GM18909 (cell line): Measurements from ENCODE around the gene GRM1.

ENCODE experiments used
- ATAC-seq: cut with Tn5 transposase; IDR thresholded peaks from one replicate; pipeline ENCODE4 v1.9.1; 2021; ENCODE audit warnings: mild to moderate bottlenecking; ENCODE audit not compliant: unreplicated experiment, poor library complexity

The GRM1 gene

DNA sequence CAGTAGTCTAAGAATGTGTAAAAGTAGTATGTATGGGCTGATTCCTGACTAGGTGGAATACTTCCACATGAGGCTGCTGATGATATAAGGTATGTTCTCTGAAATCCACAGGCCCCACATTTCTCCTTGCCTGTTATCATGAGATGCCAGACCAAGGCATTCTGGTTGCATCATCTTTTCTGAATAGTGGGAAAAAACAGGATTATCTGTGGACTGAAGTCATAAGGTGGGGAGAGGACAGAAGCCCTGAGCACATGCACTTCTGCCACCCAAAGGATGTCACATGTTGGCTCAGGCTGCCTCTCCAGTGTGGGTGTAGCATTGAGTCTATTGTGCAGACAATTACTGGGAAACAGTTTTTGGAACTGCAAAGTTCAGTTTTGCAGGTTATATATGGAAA, 330.3 kb downstream of the GRM1 start:
- ATAC-seq = no peak

DNA sequence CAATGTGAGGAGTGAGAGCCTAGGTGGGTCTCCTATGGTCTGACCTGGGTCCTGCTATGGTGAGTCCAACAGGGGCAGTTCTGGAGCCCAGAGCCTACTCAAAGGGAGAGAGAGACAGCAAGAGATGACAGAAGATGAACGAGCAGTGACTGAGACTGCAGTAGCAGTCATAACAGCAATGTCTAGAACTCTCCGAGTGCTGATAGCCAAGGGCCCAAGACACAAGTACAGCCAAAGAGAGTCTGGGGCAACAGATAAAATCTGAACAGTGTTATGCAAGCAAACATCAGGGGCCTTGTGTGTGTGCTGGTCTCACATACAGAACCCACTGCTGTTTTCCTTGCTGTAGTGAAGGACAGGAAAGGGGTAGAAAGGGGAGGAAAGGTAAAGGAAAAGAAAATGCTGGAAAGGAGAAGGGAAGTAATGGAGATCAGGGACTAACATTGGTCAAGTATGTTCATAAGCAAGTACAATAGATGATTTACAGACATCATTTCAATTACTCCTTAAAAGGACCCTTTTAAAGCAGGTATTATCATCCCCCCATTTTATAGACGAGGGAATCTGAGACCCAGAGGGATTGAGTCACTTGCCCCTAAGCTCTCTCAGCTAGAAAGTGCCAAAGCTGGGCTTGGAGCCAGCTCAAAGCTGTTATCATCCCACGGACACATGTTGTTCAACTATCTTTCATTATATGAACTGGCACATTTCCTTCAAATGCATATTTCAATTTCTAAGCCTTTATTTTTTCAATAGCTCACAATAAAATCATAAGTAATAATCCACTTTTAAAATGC, 332.5 kb downstream of the GRM1 start:
- ATAC-seq = no peak

DNA sequence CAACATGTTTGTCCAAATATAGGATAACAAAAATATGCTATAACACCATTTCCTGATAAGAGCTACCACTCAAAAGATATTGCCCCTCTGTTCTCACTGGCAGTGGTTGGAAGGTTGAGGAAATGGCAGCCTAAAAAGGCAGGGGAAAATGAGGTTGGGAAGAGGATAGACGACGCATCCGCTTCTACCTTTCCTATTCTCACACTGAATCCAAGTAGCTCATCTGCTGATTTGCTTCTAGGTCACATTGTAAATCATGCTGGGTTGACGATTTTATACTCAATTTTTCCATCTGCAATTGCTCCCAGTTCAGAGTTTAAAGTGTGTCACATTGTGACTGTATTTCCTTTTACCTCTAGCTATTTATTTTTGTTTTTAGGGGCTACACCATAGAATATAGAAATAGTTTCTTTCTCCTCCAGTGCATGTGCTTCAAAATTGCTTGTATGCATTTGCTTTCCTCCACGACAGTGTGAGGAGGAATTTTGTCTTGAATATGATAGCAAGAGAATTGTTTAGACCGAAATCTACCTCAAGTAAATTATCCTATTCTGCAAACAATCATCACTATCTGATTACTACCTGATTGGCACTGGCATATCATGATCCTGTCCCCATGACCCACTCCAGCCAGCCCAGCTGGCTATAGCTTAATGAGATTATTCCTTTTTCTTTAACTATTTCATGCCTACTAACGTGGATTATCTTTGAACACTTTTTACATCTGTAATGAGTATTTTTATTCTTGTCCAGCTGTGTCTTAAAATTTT, 335.2 kb downstream of the GRM1 start:
- no peak for ATAC-seq

DNA sequence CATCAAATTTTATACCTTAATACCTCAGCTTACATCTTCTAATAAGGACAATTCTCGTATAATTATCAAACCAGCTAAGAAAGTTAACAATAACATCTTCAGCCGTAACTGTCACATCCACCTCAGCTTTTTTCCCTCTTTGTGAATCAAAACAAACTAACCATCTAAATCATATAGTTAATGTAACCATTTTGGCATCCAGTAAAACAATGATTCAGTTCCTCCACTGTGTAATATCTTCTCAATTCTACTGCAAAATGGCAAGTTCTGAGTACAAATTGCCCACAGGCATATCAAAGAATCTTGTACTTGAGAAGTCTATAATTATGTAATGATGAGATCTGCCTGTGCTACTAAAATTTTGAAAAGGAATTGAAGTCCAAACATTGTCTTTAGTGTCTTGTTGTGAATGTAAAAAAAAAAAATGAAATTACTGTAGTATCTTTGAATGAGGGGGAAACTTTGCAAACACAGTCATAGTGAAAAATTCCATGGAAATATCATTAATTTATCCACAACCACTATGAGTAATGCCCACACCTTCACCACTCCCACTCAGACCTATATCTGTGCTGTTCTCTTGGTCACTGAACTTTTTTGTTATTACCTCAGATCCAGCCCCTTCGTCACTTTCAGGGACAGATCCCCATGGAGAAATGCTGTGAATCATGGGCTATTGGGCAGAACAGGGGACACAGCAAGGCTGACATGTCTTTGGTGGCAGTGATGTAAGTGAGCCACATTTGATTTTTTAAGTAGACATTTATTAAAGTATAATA, 336.1 kb downstream of the GRM1 start:
- ATAC-seq = no peak

DNA sequence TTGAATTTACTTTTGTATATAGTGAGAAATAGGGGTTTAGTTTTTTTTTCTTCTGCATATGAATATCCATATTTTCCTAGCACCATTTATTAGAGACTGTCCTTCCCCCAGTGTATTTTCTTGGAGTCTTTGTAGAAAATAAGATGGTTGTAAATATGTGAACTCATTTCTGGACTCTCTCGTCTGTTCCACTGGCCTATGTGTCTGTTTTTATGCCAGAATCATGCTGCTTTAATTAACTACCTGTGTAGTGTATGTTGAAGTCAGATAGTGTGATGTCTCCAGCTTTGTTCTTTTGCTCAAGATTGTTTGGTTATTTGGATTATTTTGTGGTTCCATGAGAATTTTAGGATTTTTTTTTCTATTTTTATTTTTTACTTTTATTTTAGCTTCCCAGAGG, 338.2 kb downstream of the GRM1 start:
- no peak for ATAC-seq

DNA sequence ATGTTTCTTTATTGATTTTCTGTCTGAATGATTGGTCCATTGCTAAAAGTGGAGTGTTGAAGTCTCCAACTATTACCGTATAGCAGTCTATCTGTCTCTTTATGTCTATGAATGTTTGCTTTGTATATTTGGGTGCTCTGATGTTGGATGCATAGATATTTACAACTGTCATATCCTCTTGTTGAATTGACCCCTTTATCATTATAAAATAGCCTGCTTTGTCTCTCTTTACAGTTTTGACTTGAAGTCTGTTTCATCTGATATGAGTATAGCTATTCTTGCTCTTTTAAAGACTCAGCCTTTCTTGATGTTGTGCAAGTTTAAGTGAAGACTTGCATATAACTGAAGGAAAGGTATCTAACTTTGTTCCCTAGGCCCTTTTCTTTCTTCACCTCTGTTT, 341.0 kb downstream of the GRM1 start:
- ATAC-seq = no peak

DNA sequence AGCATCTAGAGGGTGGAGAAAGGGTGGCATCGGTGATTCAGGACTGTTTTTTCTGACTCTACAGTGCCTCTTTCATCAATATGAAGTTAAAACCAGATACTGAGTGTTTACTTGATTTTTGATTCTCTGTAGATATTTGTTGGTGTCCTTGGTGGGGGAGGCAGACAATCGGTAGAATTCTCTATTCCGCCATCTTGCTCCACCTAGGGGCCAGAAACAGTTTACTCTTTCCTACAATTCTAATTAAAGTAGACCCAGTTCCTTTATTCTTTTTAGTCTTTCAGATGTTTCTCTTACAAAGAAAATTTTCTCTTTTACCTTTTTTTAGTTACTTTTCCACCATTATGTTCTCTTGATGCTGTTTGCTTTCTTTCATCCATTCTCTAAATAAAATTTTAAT, 352.6 kb downstream of the GRM1 start:
- ATAC-seq = no peak

DNA sequence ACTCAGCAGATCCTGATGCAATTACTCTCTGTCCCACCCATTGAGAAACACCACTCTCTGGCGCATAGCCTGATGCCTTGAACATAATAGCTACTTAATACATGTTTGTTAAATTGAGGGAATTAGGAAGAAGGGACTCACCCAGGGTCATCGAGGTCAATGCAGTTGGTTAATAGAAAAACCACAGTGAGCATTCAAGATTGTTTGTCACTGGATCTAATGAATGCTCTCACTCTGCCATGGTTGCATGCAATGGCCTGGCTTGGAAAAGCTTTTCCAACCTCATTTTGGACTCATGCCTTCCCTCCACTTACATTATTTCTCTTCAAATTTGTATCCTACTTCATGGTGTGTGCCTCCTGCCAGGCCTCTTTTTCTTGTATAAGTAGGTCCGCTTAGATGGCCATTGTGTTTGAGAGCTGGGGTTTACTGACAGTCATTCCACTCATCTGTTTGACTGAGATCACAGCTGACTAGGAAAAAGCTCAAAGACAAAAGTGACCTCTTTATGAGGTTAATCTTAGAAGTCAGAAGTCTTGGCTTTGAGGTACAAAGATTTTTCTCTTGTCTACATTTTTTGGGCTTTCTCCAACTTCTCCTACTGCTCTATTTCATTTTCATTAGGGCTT, 360.0 kb downstream of the GRM1 start:
- ATAC-seq = no peak

DNA sequence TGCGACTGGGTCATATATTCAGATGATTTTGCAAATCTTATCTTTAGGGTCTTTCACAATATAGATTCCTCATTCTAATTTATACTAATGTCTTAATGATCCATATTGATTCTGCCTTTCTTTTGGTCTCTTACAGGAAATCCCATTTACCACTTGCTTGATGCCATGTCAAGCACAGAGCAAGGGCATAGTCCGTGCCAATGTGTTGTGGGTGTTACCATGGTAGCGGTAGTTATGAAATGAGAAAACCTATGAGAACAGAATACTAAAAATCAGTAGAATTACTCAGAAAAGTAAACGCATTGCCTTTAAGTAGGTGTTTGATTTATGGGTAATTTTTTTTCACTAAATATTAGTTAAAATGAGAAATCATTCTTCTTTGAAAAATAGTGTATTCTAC, 360.9 kb downstream of the GRM1 start:
- no peak for ATAC-seq

DNA sequence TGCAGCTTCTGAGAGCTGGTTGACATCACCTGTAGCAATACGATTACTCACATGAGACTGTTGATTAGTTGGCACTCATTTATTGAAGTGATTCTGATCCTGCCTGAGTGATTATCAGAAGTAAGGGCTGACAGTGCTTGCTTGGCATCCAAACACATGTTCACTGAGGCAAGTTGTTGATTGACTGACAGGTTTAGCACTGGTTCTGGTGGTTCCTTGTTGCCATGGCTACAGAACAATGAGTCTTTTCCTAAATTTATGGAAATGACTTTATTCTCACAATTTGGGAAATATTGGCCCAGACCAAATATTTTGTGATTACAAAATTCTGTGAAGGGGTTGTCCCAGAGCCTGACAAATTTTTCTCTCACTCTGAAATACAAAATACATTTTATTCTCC, 368.8 kb downstream of the GRM1 start:
- ATAC-seq = no peak

DNA sequence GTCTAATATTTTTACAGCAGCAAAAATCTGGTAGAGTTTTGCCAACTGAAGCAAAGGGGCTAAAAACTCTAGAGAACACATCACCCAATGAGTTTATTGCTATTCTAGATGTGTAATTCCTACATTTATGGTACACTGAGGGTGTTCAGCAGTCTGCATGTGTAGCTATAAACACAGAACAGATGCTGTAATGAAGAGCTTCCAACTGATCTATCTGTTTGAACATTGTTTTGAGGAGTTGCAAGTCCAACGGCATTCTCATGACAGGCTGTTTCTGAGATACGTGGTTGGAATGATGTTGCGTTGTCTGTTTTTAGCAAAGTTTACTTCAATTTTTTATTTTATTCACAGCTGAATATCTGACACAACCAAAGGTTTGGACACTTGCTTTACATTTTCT, 373.6 kb downstream of the GRM1 start:
- ATAC-seq = no peak

DNA sequence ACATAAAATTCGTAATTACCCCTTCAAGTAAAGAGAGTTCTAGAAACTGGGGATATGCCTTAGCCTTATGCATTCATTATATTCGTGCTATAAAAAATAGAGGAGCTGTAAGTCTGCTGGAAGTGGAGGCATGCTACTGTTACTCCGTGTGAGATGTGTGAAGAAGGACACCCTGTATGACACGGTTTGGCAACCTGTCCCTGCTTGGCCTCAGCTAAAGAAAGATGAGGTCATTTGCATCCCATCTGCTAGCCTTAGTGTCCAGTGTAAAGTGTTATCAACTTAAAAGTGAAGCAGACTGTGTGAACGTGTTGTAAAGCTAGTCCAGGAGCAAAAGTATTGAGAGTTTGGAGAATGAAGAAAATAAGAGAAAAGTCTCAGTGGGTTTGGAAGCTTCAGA, 379.7 kb downstream of the GRM1 start:
- no peak for ATAC-seq

DNA sequence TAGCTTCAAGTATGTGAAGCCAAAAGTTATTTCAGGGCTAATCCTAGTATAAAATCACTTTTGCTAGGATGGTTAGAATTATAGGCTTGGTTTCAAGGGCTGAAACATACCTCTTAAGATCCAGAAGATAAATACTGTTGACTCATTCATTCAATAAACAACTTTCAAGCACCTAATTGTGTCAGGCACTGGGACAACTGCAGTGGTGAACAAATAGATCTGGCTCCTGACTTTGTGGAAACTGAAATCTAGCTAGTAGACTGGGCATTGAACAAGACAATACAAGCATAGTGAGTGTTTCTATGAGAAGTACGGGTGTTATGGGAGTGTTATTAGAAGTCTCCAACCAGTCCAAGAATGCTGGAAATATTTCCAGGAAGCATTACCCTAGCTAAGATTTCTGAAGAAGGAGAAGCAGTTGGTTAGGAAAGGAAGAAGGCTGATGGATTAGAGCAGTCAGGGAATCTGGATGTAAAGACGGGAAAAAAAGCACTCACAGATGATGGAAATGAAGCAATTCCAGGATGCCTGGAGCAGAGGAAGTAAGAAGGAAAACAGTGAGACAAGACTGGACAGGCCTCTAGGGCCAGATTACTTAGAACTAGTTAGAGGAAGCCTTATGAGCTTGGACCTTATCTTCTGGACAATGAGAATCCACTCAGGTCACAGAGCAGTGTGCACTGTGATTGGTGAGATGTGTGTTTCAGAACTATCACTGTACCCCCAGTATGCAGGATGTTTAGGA, 382.2 kb downstream of the GRM1 start:
- no peak for ATAC-seq

DNA sequence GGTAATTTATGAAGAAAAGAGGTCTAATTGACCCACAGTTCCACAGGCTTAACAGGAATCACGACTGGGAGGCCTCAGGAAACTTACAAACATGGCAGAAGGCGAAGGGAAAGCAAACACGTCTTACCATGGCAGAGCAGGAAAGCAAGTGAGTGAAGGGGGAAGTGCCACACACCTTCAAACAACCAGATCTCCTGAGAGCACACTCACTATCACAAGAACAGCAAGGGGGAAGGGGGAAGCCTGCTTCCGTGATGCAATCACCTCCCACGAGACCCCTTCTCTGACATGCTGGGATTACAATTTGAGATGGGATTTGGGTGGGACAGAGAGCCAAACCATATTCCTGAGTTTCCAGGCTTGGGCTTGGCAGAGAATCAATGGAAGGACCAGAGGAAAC, 390.7 kb downstream of the GRM1 start:
- ATAC-seq = no peak

DNA sequence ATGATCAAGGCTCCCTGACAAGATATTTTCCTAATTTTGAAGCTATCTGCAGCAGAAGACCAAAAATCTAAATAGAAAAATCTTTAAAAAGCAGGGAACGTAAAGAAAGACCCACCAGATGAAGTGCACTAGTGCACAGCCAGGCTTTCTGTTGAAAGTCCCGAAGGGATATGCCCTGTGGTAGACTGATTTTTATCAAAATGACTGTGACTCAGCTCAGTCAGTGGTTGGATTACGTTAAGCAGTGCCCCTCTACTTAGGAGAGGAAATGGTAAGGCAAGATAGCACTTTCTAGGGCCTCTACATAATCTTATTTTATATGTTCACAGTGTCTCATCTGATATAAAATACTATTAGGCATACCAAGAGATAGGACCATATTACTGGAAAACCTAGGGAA, 391.4 kb downstream of the GRM1 start:
- ATAC-seq = no peak

DNA sequence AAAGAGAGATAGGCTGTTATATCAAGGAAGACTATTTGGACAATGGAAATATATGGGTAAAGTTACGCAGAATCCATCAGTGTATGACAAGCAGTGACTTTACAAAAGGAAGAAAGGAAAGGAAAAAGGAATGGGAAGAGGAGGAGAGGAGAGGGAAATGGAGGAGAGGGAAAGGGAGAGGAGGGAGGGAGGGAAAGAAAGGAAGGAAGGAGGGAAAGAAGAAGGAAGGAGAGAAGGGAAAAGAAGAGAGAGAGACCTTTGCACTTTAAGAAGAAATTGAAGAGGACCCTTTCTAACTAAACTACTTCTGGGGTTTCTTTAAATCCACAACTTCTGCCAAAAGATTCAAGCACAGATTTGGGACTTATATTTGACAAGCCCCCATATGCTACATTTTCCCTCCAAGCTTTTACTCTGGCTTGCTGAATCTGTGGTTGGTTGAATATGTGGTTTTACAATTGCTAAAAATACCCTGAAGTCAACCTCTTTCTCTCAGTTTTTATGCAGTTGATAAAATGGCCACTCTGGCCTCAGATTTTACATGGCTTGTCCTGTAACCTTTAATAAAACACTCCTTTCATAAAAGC, 394.0 kb downstream of the GRM1 start:
- peak; percentile 23 for ATAC-seq

DNA sequence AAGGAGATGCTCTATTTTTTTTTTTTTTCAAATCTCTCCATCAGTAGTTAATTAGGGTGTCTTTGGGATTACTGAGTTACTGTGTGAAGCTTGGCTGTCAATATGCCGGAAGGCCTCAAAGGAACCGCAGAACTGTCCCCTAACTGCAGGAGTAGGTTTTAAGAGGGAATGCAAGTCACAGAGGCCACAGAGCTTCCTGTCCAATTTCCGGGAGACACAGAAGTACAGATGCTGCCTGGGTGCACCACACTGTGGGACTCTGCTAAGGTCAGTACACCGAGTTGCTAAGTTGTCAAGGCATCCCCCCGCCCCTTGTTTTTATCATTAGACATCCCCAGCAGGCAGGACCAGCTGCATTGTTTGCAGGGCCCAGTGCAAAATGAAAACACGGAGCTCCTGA, 394.6 kb downstream of the GRM1 start:
- peak; percentile 67 for ATAC-seq

DNA sequence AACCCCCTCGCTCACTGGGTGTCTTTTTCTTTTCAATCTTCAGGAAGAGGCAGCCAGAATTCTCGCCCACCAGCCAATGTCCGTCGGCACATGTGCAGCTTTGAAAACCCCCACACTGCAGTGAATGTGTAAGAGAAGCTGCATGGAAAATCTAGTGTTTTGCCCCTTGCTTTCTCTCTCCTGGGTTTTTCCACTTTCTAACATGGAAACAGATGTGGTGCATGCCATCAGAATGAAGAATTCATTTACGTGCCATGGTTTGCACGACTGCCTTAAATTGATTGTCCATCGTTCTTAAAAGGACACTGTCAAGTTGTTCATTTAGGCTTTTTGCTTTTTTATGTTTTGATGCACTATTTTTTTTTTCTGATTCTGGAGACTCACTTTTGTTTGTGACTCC, 397.7 kb downstream of the GRM1 start:
- no peak for ATAC-seq

DNA sequence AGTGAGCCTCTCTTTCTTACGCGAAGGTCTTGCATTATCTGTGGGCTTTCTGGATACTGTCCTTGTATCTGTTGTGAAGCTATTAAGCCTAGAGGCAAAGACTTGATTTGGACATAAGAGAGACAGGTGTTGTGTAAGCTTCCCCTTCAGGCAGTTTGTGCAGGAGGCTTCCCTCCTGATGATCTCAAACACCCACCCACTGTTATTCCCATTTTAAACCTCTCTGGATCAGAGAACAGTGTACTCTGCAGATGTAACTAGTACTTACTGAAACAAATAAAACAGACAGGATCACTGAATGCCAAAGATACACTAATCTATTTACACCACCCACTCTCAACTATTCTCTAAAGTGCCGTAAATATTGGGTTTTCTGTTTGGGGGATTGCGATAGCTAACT, 401.0 kb downstream of the GRM1 start:
- no peak for ATAC-seq
